GM12872 (cell line): ENCODE results near the gene JMJD8.

ENCODE experiments used
- TF ChIP-seq, protein P1 (sequence below): IDR thresholded peaks from 3 replicates; pipeline ENCODE4 v1.5.1; 2011; ENCODE audit warnings: low read depth, mild to moderate bottlenecking, low read length, moderate library complexity; ENCODE audit not compliant: insufficient read depth

JMJD8 gene

DNA sequence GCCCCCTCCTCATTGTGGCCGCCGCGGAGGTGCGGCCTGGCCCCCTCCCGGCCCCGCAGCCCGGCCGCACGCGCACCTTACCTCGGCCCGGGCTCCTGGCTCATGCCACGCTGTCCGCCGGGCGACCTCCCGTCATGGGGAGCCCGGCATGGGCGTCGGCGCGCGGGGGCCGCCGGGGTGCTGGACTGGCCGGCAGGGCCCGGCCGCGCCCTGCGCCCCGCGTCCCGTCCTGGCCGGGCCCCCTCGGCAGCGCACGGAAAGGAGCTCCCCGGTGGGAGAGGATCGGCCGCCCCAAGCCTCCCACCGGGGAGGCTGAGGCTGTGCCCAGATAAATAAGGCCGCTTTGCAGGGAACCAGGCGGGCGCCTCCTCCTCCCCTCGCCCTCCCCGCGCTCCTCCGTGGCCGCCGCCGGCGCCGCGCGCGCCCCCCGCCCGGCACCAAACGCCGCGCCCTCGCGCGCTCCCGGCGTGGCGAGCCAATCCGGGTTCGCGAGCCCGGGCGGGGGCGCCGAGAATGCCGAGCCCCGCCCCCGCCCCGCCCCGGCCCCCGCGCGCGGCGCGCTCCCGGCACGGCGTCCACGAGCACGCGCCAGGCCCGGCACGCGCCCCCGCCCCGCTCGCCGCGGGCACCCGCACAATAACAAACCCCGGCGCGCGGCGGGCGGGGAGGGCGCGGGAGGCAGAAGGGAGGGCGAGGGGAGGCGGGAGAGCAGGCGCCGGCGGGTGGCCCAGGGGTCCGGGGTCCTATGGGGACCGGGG is 21.5 kb upstream of the JMJD8 start, which contains the start of gene FBXL16:
FBXL16 (minus strand) TSS at position 371 of the 758 bp plus-strand sequence. CDS start 8,396 bp downstream, outside the sequence.
- TF ChIP-seq, protein P1, sequence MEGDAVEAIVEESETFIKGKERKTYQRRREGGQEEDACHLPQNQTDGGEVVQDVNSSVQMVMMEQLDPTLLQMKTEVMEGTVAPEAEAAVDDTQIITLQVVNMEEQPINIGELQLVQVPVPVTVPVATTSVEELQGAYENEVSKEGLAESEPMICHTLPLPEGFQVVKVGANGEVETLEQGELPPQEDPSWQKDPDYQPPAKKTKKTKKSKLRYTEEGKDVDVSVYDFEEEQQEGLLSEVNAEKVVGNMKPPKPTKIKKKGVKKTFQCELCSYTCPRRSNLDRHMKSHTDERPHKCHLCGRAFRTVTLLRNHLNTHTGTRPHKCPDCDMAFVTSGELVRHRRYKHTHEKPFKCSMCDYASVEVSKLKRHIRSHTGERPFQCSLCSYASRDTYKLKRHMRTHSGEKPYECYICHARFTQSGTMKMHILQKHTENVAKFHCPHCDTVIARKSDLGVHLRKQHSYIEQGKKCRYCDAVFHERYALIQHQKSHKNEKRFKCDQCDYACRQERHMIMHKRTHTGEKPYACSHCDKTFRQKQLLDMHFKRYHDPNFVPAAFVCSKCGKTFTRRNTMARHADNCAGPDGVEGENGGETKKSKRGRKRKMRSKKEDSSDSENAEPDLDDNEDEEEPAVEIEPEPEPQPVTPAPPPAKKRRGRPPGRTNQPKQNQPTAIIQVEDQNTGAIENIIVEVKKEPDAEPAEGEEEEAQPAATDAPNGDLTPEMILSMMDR = no peak

DNA sequence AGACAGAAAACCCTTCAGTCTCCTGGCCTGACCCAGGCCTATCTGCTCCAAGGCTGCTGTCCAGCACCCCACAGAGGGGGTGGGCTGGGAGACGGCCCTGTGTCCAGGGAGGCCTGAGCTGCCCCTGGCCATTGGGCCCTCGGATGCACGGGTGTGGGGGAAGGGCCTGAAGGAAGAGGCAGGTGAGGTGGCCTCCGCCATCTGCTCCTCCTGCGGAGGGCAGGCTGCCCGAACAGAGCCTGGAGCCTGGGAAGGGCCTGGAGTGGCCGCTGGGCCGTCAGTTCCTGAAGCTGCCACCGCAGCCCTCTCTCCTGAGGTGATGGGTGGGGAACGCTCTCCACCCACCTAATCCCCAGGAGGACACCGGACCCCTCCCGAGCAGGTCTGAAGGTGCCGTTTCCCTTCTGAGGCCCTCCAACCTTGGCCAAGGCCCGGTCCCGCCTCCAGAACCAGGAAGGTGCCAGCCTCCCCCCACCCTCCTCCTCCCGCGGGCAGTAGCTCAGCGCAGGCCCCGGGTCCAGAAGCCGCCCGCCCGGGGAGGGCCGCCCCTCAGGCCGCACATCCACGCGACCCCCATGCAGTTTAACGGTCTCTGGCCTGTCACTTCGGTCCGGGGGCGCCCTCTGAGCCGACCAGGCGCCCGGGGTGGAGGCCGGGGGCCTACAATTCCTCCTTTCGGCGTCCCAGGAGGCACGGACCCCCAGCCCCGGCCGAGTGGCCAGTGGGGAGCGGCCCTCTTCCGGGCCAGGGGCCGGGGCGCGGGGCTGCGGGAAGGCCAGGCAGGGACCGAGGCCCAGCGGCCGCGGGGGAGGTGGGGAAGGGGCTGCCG is 20.6 kb upstream of the JMJD8 start:
- TF ChIP-seq, protein P1 = no peak

DNA sequence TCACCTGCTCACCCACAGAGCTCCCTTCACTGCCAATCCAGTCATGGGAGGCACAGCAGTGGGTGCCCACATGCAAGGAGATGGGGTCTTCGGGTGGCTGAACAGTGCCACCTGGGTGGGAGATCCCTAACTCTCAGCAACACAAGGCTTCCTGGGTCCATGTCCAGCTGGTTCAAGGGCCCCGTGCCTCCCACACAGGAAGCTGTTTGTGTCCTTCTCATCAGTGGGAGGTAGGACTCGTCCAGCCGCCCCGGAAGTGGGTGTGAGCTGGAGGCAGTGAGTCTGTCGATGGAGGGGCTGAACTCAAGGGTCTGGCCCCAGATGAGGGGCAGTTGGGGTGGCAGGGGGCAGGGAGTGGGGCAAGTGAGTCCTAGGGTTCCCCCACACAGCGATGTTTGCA is 19.9 kb upstream of the JMJD8 start:
- TF ChIP-seq, protein P1 = no peak

DNA sequence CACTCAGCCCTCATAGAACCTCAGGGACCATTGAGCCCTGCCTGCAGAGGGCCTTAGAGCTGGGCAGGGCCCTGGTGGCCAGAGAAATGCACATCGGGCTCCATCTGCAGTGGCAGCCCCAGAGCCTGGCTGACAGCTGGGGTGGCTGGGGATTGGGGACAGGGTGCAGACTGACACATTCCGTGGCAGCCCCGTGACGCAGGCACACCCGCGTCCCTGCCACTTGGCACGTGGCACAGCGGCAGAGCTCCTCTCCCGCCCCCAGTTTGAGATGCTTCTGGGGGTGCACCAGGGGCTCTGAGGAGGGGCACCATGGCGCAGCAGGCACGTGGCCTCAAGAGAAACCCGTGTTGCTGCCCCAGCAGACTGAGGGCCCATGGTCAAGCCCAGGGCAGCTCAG is 19.3 kb upstream of the JMJD8 start:
- TF ChIP-seq, protein P1 = no peak

DNA sequence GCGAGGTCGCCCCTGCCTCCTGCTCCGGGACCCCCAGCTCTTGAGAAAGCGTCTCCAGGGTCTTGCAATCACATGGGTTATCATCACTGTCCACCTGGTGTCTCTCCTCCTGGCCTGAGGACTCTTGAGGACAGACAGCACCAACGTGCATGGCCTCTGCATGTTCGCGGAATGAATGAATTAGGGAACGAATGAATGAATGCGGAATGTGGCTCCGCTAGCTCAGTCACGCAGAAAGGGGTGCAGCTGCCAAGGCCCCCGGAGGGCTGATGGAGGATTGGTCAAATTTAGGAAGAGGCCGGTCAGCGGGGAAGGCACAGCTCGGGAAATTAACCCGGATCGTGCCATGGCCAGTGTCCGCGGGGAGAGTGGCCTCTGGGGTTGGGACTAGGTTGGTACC is 18.2 kb upstream of the JMJD8 start:
- TF ChIP-seq, protein P1 = no peak

DNA sequence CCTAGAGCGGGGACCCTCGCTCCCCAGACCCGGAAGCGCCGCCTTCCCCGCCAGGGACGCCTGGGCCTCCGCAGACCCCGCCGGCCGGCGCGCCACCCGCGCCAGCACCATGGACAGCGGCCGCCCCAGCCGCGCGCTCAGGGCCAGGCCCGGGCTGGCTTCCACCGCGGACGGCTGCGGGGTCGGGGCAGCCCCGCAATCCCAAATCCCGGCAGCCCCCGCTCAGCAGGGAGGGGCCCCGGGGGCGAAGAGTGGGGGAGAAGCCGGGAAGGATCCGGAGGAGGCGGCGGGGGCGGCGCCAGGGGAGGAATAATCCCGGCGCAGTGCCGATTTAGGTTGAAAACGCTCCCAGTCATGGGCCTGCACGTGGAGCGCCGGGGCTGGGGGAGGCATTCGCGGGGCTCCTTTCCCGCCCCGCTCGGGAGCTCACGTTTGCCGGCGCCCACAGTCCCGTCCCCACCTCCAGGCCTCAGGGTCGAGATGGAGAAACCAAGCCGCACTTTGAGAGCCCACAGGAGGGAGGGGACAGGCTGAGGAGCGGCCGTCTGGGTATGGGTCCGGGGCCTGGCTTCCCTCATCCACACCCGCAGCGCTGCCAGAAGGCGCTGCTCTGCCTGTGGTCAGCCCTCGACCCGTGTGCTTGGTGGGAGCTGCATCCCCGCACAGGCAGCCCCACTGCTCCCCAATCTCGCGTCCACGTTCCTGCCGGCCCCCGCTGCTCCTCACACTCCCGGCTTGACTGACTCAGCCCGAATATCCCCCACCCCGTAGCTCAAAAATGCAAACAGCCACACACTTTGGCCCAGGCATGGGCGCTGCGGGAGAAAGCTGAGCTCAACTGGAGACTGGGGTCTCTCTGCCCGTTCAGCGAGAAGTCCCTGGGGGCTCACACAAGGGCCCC is 16.8 kb upstream of the JMJD8 start:
- TF ChIP-seq, protein P1 = no peak
